Activated CD4-positive, alpha-beta T cell treated with anti-CD3 and anti-CD28 coated beads, Interleukin-2, amount 50 U/mL, for 24 hours (primary cell): ENCODE results near the gene C2orf66.

Experiments
- DNase-seq, 2 donors: peaks; one replicate each; pipeline ENCODE4 v3.0.0-alpha.2; 2020; ENCODE audit warnings: low read depth in 1 of 2, low spot score in 1 of 2

C2orf66 gene

GRCh38 chr2:196809260-196809659 lies at the start of gene C2orf66:
TSS of gene C2orf66 (minus strand) at chr2:196809355. CDS start at chr2:196809336, 19 bp downstream.
- DNase-seq, result no peak

GRCh38 chr2:196854629-196855028 lies 45.5 kb upstream of the C2orf66 start:
- DNase-seq, result no peak

- DNase-seq, result no peak
These were observed 44.3 kb upstream of the C2orf66 start for GRCh38 chr2:196853301-196854087.

- DNase-seq, result no peak
These were observed 41.9 kb upstream of the C2orf66 start for GRCh38 chr2:196851088-196851487.

GRCh38 chr2:196849895-196850294 lies 40.7 kb upstream of the C2orf66 start:
- DNase-seq, result no peak

- no peak for DNase-seq
These were observed 37.1 kb upstream of the C2orf66 start for GRCh38 chr2:196846295-196846694.

- no peak for DNase-seq
These were observed 36.2 kb upstream of the C2orf66 start for GRCh38 chr2:196845371-196845770.

GRCh38 chr2:196840171-196840570 lies 31.0 kb upstream of the C2orf66 start:
- DNase-seq, result no peak

GRCh38 chr2:196839574-196839973 lies 30.4 kb upstream of the C2orf66 start:
- no peak for DNase-seq

GRCh38 chr2:196836440-196836839 lies 27.3 kb upstream of the C2orf66 start:
- no peak for DNase-seq

- DNase-seq, result no peak
These were observed 21.5 kb upstream of the C2orf66 start for GRCh38 chr2:196830701-196831100.

GRCh38 chr2:196827356-196827755 lies 18.2 kb upstream of the C2orf66 start:
- no peak for DNase-seq

- no peak for DNase-seq
These were observed 14.8 kb upstream of the C2orf66 start for GRCh38 chr2:196823750-196824522.

GRCh38 chr2:196821195-196821594 lies 12.0 kb upstream of the C2orf66 start:
- no peak for DNase-seq

GRCh38 chr2:196808083-196808665 lies 981 bp downstream of the C2orf66 start:
- no peak for DNase-seq

GRCh38 chr2:196804381-196804780 lies 4.8 kb downstream of the C2orf66 start:
- DNase-seq, result no peak

- no peak for DNase-seq
These were observed 6.8 kb downstream of the C2orf66 start for GRCh38 chr2:196802401-196802800.

GRCh38 chr2:196801674-196802261 lies 7.4 kb downstream of the C2orf66 start:
- no peak for DNase-seq

GRCh38 chr2:196798980-196799379 lies 10.2 kb downstream of the C2orf66 start:
- no peak for DNase-seq

GRCh38 chr2:196792865-196793264 lies 16.3 kb downstream of the C2orf66 start:
- no peak for DNase-seq

- DNase-seq, result peak in 1 of 2 donors; percentile 16
These were observed 25.6 kb downstream of the C2orf66 start for GRCh38 chr2:196783431-196784094.
